Embryonic facial prominence (tissue), 1 donor: Measurements from ENCODE around the gene PPM1J.
A peak's percentile ranks its signal among the peaks of the same experiment; 100 is the strongest.

Experiments
- DNase-seq: peaks from one replicate; pipeline ENCODE4 v3.0.0-alpha.2; 2016; ENCODE audit errors: extremely low spot score

Gene PPM1J

DNA sequence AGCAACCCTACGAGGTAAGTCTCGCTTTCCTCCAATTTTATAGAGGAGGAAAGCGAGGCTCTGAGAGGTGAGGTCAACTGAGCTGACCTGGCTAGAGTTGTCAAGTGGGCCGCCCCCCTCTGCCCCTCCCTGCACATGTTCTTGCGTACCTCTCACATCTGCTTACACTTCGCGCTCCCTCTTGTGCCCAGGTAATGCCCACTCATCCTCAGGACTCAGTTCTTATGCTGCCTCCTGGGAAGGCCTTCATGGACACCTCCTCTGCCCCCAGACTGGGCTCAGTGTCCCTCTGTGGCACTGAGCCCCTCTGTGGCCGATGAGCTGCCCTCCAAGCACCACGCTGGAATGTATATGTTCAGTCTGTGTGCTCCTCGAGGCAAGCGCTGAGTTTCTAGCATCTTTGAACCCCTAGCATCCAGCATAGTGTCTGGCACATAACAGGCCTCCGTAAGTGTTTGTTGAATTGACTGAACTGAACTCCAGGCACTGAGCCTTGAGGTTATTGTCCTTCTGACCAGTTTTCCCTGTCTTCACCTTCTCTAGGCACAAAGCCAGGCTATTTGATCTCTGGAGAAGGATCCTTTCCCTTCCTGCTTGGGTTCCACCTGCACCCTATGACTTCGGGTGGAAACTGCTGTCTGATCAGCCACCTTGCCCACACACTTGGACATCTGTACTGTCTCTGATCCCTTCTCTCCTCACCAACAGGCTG is 27.2 kb downstream of the PPM1J start:
- DNase-seq, result no peak

DNA sequence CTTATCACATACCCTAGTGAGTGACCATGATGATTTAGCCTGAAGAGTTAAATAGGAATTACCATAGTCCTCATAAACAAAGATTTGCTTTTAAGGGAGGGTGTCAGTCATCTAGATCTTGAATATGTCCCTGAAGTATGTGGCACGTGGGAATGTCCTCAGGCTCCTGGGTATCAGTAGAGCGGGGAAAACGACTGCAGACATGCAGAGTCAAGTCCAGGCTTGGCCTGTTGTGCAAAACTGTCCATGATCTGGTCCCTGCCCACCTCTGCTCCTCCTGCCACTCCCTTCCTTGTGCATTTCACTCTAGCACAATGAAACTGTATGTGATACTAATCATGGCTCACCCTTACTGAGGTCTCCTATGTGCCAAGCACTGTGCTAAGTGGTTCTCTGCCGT is 27.8 kb downstream of the PPM1J start:
- no peak for DNase-seq

DNA sequence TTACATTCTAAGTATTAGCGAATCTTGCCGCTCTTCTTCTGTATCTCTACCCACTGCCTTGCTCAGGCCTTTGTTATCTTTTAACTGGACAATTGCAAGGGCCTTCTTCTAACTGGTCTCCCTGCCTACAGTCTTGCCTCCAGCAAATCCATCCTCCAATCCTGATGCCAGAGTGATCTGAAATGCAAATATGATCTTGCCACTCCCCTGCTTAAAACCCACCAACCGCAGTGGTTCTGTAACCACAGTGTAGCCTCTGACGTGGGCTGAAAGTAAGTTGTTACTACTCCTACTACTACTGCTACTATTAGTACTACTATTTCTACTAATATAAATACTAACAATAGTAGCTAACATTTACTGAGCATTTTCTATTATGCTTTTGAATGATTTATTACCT is 28.3 kb downstream of the PPM1J start:
- DNase-seq, result no peak

DNA sequence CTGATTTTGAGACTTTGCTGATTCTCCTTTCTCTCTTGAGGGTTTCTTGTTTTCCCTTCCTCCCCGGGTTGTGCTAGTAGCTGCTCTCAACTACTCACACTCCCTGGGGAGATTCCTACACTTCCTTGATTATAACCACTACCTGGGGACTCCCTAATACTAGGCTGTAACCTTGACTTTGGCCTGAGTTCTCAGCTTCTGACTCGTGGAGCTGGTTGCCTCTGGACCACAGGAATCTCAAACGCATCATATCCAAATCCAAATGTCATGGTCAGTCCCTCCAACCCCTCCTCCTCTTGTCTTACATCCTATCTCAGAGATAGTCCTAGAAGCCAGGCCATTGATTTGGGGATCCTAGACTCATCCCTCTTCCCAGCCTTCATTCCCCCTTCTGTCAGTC is 28.7 kb downstream of the PPM1J start:
- DNase-seq, result no peak

DNA sequence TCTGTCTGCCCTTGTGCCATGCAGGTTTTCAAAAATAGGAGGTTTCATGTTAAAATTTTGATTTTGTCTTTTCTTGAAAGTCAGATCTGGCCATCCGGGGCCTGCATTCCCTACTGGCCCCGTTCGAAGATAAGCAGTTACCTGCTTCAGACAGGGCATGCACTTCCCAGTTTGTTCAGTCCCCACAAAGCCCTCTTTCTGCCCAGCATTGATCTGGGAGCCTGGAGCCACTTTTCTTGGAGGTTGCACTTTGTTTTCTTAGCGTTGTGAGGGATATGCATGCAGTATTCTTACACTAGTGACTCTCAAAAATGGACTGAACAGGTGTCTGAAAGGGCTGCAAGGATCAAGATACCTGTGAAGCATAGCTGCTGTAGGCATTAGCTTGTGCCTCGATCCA is 29.2 kb downstream of the PPM1J start:
- DNase-seq, result no peak

DNA sequence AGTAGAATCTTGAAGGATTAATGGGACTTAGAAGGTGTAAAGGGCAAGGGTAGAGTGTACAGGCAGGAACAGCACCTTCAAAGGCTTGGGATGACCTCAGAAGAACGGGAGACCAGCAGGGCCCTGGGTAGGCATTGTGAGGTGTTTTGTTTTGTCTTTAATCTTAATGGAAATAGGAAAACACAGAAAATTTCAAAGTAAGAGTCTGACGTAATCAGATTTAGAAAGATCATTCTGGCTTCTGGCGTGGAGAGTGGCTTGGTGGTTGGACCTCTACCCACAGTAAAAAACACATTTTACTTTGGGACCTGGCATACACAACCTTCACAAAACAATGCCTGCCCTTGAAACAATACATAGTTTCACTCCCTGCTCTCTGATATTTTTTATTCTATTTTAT is 36.5 kb downstream of the PPM1J start:
- DNase-seq, result no peak

DNA sequence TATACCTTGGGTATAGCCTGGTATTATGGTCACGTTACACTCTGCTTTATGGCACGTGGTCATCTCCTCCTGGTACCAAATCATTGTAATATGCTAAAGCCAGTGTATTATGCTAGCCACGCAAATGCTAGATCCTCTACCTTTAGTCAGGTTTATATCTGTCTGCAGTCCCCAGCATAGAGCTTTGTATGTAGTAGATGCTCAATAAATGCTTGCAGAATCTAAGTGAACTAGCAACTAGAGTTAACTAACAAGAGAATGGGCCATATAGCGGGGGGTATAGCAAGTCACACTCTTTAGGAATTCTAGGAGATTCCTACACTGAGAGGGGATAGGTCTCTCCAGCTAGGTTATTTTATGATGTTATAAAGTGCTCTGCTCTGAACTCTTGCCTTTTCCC is 37.6 kb downstream of the PPM1J start:
- no peak for DNase-seq

DNA sequence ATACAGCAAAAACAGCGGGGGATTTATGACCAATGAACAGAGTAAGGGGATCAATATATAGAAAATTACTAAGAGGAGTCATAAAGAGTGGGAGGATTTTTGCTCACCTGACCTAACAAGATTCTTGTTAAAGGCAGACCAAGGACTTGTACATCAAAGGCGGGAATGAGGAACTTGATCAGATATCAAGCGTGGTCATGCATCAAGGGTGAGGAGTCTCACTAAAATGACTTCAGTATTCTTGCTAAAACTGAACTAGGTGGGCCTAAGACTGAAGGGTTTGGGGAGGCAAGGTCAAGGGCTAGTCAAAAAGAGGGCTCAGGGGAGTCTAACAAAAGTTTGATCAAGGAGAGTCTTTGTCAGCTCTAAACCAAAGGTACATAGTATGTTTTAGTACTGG is 38.6 kb downstream of the PPM1J start:
- no peak for DNase-seq

DNA sequence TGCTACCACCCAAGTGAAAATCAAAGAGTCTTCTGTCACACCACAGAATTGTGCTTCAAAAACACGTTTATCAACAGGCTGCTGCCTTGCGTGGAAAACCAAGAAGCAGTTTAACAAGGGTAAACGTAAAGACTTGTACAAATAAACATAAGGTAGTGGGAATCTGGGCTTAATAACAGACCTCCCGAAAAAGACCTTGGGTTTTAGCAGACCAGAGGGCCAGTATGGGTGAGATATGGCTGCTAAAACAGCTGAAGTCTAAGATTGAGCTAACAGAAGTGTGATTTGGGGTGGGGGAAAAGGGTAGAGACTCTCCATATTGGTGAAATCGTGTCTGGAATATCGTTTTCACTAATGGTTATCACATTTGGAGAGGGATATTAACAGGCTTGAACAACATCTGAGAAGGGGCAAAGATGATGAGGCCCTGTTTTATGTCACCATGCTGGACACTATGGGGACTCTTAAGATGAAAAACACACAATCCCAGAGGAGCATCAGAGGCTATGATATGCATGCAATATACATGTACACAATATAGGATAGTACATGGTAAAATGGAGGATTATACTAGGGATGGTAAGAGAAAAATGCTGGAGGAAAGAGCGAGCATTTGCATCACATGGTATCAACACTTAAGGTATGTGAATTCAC is 39.3 kb downstream of the PPM1J start:
- no peak for DNase-seq

DNA sequence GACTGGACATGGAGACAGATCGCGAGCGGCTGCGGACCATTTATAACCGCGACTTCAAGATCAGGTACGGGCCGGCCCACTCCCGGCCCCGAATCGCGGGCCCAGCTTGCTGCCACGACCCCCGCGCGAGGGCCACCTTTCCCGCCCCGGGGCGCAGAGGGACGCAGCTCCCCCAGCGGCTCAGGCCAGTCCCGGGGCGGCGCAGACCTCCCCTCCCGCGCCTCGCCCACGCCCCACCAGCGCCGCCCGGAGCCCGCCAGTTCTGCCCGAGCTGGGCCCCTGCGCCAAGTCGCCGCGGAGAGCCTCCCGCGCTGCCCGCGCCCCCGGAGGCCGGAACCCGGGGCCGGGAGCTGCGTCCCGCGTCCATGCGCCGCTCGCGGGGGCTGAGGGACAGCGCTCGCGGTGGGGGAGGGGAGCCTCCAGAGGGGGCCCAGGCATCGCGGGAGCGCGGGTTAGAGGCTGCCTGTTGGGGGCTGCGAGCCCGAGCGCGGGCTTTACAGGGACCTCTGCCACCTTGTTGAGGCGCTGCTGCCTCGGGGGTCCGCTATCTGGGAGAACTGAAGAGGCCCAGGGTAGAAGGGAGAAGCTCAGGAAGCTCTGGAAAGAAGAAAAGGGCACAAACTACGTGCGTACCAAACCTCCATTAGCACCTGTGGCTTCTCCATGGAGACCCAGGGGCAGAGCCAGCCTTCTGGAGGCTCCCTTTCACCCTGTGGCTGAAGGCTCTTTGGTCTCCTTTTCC is 40.0 kb downstream of the PPM1J start:
- no peak for DNase-seq

DNA sequence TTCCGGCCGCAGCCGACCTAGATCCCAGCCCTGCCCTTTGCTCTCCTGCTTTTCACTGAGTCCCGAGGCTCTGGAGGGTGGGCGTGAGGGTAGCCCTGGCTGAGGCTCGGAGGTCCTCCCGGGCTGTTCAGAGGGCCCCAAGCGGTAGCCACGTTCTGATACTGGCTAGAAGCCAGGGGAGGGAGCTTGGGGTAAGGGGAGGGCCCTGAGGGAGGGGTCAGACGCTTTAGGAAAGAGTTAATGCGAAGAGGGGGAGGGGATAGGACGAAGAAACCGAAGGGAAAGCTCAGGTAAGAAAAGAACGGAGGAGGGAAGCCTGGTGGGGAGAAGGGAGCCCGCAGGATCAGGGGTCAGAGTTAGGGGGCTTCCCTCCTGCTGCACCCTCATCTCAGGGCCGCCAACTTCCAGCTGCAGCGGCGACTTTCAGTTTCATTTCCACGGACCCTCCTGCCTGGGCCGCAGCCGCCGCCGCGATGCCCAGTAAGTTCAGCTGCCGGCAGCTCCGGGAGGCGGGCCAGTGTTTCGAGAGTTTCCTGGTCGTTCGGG is 40.6 kb downstream of the PPM1J start, which contains the start of gene MOV10:
TSS of gene MOV10 (plus strand) at position 220 of the 546 bp plus-strand sequence. CDS start at position 474, 254 bp downstream.
- DNase-seq, result peak; percentile 72

DNA sequence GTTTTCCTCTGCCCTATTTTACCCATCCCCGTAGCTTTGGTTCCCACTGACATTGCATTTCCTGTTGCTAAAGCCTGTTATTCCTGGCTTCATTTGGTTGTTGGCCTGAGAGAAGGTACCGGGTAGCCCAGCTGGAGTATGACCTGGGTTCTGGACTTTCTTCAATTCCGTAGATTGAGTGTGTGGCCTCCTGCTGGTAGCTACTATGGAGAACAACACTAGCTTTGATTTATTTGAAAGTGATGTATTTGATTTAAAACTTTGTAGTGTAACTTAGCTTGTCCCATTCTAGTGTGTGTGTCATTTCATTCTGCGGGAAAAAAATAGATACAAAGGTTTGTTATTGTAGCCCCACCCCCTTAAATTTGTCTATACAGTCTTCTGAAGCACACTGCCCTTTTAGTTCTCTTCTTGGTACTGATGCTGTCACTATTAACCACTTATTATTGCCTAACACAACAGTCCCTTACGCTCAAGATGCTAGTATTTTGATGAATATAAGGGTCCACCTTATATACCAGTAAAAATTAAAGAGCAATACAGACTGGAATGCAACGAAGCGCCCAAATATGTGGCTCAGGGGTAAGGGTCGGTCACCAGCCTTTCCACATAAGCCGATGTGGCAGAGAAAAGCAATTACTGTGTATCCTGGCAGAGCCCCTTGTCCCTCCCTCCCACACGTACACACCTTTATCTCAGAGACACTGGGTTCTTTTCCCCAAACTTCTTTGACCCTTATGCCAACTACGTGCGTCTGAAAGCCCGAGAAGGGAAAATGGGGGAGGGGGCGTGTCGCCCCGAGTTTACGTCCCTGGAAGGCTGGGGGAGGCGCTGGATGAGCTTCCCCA is 41.3 kb downstream of the PPM1J start:
- DNase-seq, result peak; percentile 26

DNA sequence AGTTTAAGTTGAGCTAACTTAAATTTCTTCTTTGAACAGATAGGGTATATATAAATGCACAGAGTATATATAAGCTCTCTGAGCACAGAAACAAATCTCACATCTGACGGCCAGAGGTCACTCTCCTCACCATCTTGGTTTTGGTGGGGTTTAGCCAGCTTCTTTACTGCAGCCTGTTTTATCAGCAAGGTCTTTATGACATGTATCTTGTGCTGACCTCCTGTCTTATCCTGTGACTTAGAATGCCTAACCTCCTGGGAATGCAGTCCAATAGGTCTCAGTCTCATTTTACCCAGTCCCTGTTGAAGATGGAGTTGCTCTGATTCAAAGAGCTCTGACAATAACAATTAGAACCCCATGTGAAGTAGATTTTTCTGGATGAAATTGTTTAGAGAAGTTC is 42.3 kb downstream of the PPM1J start:
- no peak for DNase-seq

DNA sequence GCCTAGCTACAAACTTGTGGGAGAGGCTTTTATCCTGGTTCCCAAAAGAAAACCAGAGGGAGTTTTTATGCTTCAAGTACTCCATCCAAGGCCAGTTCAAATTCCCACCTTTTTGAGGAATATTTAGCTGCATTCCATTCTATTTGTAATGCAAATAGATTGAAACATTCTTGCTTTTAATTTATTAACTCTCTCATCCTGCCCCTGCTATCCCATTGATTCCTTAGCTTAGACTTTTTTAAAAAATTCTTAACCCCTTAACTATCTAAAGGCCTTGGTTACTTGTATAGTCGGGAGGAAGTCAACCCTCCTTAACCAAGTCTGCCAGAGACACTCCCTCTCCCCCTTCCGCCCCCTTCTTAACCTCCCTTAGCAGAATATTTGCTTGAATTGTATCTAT is 43.1 kb downstream of the PPM1J start:
- no peak for DNase-seq

DNA sequence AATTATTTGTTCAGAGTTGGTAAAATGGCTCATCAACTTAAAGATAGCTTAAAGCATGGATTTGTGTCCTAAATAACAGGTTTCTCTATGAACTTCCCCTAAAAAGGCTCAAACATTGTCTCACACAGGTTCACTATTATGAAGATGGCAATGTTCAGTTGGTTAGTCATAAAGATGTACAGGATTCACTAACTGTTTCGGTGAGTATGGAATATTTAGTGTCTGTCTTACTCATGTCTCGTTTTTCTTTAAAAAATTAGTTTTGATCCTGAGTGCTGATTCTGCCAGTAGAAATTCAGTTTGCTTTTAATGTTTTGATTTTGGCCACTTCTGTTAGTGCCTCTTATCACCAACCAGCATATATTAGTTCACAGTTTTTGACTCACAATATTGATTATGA is 48.2 kb downstream of the PPM1J start:
- no peak for DNase-seq

DNA sequence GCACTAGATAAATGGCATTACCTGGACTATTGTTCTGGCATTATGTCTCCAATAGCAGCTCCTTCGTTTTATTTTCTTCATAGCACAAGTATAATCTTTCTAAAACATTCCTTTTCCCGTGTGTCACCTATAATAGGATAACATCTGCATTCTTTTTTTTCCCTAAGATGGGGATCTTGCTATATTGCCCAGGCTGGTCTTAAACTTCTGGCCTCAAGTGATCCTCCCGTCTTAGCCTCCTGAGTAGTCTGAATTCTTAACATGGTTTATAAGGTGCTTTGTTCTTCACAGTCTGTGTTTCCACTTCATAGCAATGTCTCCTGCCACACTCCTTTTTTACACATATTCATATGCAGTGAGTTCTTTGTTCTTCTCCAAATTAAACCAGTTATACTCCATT is 49.3 kb downstream of the PPM1J start:
- no peak for DNase-seq
